Fibroblast of skin of back (primary cell): ENCODE data around the gene SLC13A1.
"Not testable (repeated sequence)": the region's sequence is repeated elsewhere in the genome, so short reads cannot be mapped to it uniquely, and the experiment has no call there.

Experiments
- DNase-seq: peaks from one replicate; pipeline ENCODE4 v3.0.0-alpha.2; 2013

The SLC13A1 gene

DNA sequence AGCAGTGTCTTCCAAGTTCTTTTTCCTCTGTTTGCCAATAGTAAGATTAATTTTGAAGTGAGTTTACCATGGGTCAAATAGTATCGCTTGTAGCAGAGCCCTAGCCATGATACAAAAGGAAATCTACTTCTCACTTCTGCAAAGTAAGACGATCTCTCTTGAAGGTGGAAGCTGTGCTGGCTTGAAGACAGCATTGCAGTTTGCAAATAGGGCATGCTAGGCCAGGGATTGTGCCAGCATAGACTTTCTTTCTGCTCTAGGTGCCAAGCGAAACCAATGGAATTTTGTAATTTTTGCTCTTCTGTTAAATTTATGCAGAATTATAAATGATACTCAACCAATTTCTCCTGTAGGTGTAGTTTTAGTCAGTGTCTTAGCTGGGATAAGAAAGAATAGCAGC, 74.5 kb downstream of the SLC13A1 start:
- DNase-seq, result no peak

DNA sequence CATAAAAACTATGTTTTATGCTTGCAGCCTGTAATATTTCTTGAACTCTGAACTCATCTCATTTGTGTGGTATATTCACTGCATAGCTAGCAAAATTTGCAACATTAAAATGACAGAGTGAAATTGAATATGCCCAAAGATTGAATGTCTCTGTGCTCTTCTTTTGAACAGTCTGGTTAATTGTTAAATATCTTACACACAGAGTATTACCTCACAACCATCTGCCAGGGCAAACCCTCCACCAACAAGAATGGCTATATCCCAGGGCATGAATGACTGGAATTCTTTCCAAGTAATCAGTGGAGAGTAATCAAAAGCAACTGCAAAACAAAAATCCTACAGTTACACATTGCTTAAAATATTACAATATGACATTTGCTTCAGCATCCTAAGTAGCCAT, 76.9 kb downstream of the SLC13A1 start:
- DNase-seq, result no peak

DNA sequence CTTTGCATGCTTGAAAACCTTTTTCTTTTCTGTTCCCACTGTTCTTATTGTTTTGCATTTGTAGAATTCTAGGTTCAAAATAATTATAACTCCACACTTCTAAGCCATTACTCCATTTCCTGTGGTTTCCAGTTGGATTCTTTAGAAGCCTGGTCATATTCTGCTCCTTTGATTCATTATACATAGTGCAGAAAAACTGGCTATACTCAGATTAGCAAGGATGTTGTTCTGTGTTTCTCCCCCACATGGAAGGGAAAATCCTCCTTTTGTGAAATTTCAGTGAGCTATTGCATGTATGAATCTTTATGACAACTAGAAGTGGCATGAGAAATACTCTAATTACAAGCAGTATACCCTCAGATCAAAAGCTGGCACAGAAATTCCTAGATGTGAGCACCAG, 79.5 kb downstream of the SLC13A1 start:
- DNase-seq, result peak; percentile 73

DNA sequence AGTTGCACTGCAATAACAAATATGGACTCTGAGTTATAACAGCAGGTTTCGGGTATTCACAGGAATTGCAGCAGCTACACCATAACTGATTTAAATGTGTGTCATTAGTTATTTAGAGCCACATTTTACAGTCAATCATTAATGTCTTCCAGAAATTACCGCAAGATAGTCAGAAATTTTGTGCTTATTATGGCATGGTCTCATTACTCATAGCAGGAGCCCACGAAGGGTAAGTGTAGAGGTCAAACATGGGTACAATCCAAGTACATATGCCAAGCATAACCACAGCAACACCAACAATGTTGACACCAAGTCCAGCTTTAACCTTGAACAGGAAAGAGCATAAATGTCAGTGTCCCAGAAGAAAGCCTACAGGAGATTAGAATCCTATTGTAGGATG, 84.4 kb downstream of the SLC13A1 start:
- DNase-seq, result no peak

DNA sequence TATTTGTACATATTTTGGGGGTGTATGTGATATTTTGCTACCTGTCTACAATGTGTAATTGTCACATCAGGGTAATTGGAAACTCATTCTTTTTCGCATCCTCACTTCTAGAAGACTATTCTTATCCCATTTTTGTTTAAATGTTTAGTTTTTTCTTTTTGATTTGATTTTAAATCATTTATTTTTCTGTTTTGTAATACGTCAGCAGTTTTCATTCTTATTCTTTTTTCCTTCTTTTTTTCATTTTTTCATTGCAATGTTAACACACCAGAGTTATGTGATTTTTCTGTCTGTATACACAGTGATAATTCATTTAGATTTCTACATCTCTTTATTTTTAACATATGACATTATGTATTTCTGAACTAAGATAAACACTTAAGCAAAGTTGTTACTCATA, 85.5 kb downstream of the SLC13A1 start:
- peak; percentile 3 for DNase-seq

DNA sequence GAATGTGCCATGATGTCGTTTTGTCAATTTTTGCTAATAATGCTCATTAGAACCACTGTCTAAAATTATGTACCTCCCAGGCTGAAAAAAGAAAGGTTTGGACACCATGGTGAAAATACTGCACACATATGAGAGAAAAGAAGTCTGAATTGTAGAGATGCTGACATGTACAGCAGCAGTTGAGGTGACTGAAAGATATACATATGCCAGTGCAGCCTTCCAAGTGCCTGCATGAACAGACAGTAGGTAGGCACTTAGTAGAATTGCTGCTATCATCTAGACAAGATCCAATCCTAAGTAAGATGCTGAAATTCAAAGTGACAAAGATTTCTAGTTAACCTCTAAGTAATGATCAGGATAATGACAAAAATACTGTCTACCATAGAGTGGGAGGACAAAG, 86.9 kb downstream of the SLC13A1 start:
- no peak for DNase-seq

DNA sequence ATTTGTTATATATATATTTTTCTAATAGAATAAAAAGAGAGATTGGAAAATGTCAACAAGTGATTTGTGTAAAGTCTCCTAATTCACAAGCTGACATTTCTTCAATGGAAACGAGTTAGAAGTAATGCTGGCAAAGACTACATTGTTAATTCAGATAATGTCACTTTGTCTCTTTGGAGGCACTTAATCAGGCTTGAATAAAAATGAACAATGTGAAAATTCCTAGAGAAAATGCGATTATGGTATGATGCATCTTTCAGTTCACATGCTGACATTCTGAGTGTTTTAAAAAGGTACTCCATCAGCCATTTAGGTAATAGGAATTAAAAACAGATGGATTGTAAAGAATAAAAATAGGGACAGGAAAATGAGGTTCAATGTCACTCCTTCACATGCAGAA, 100.1 kb downstream of the SLC13A1 start:
- no peak for DNase-seq

DNA sequence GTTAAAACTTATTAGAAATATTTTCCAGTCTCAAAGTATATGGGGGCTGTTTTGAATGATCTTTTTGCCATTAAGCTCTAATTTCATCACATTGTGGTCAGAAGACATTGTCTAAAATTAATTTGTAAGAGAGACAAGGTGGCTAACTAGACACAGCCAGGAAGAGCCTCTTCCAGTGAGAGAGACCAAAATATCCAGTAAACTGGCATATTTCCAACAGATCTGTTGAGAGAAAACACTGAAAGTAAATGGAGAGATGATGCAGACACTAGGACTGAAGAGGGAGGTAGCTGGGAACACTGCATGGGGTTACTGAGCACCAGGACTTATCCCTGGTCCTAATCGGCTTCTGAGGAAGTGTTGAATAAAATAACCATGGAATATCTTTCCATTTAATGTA, 102.8 kb downstream of the SLC13A1 start:
- no peak for DNase-seq

DNA sequence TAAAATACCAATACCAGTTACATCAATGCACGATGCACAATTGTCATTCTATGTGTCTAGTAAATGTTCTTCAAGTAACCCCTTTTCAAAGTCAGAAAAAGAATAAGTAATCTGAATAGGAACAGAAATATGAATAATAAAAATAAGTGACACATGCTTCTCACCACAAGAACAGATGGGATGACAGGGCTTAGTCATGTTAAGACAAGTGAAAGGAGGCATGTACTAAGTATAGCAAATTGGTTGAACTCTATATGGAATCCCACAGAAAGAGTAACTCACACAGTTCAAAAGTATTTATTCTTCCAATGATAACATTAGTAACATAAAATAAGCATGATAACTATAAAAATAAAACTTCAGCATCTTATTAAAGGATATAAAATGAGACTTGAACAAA, 103.3 kb downstream of the SLC13A1 start:
- peak; percentile 28 for DNase-seq

DNA sequence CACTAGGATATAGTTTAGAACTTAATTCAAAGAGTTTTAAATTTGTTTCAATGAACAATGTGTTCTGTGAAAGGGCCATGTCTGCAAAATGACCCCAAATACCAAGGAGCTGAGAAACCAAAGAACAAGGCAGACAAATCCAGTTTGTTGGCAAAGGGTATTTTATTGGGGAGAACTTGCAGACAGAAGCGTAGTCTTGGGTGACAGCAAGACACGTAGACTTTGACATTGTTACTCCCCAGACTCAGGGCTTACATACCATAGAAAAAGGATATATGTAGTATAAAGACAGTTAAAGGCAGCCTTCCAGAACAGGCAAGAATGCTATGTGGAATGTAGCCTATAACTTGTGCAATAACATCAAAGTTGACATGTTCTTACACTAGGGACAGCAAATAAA, 109.3 kb downstream of the SLC13A1 start:
- no peak for DNase-seq

DNA sequence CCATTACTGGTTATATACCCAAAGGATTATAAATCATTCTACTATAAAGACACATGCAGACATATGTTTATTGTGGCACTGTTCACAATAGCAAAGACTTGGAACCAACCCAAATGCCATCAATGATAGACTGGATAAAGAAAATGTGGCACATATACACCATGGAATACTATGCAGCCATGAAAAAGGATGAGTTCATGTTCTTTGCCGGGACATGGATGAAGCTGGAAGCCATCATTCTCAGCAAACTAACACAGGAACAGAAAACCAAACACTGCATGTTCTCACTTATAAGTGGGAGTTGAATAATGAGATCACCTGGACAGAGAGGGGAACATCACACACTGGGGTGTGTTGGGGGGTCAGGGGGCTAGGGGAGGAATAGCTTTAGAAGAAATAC, 112.9 kb downstream of the SLC13A1 start:
- DNase-seq, result not testable (repeated sequence)

DNA sequence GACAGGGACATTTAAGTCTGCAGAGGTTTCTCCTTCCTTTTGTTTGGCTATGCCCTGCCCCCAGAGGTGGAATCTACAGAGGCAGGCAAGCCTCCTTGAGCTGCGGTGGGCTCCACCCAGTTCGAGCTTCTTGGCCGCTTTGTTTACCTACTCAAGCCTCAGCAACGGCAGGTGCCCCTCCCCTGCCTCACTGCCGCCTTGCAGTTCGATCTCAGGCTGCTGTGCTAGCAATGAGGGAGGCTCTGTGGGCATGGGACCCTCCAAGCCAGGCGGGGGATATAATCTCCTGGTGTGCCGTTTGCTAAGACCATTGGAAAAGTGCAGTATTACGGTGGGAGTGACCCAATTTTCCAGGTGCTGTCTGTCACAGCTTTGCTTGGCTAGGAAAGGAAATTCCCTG, 114.9 kb downstream of the SLC13A1 start:
- not testable (repeated sequence) for DNase-seq

DNA sequence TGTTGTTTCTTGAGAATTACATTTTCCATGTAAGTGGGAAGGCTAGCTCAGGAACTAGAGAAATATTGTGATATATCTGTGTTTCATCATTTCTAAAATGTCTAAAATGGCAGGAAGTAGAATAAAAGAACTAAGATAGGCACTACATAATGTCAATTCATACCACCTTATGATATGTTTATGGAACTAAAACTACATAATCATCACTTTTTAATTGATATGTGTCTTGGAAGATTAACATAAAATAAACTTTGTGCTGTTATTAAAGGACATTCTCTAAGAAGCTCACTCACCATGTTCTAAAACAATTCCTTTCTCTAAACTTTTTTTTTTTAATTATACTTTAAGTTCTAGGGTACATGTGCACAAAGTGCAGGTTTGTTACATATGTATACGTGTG, 120.7 kb downstream of the SLC13A1 start:
- no peak for DNase-seq

DNA sequence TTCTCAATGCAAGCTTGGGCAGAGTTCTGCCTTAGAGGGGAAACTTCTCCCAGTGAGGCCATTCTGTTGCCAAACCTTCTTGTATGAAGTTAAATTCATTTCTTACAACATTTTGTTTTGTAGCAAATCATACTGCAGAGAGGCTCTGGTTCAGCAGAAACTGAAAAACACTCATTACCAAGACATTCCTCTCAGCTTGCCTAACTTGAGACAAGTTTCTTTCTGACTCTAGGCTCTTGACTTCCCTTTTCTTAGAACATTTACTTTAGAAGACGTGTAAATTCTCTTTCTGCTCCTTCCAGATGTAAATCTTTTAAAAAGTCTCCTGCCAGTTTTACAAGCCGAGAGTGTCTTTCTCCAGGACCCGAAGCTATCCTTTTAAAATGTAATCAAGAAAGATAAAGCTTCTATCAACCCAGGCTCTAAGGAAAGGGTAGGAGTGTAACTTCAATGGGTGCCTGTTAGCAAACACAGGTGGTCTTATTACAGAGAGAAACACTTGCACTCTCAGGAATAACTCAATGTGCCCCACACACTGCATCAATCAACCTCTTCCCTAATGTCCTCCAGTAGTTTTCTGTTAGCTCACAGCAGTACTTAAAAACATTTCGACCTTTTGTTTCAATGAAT, 123.8 kb downstream of the SLC13A1 start:
- DNase-seq, result no peak

DNA sequence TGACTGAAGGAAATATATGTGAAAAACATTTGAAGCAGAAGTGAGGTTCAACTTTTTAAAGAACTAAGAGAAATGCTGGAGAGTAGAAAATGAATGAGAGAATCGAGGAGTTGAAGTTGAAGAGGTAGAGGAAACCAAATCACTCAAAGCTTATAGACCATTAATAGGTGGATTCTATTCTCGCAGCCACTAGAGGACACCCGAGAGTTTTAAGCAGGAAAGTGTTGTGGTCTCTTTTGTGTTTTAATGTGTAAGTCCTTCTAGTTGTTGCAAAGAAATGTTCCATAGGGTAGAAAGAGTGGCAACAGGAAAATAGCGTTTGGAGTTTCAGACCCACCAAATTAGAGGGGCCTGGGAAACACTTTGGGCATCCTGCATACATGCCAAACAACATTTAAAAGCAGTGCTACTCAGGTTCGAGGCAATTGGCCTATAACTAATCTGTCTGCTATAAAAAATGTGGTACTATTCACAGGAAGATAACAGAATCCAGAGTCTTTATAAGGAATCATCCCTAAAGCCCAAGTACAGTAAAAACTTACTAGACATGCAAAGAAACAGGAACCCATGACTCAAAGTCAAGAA, 129.0 kb downstream of the SLC13A1 start:
- DNase-seq, result peak; percentile 21

DNA sequence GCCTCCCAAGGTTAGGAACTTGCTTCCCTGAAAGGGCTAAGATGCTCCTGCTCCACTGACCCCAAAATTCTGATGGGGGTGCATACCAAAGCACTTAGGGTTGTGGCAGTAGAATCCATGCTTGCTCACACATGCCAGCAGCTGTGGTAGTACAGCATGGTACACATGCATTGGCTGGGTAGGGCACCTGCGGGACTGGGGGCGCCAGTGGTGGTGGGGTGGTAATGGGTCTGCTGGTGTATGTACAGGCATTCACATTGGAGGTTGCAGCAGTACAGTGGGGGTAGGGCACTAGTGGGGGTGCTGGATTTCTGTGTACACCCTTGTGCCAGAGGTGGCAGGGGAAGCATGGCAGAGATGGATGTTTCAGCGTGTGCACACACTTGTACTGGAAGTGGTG, 132.0 kb downstream of the SLC13A1 start:
- no peak for DNase-seq
